HCT116 (cell line): ENCODE data around the gene AQP1. TPM values are rescaled to one million over a fixed set of nuclear protein-coding genes. Genes with fewer than 3 reads are reported as not detected.

ENCODE experiments used
- ATAC-seq: fragments of 200-7000 bp; cut with Tn5 transposase; 2 replicates; pipeline ENCODE4 v1.9.1; 2020; ENCODE audit warnings: mild to moderate bottlenecking, moderate library complexity
- BruUV-seq: library from RNA; stranded (reverse); fragments of 400-500 nt; replicated peaks from 2 replicates; lab custom pipeline; 2021; lab: Mats Ljungman, UMichigan
- CTCF ChIA-PET: fragments of 300-600 bp; sonication (Branson Sonifier 250); formaldehyde crosslinking; loops from one replicate; lab custom pipeline; 2021; ENCODE audit warnings: antibody characterized with exemption; lab: Charles Lee
- POLR2A ChIA-PET: fragments of 300-600, 350-600 bp; sonication (Branson Sonifier 250); formaldehyde crosslinking; loops from one replicate; lab custom pipeline; 2021; ENCODE audit warnings: antibody characterized with exemption; lab: Charles Lee
- RAD21 ChIA-PET, 2 experiments: fragments of 300-600 bp; sonication (Branson Sonifier 250); formaldehyde crosslinking; loops; one replicate each; lab custom pipeline; 2023; ENCODE audit warnings: low total read pairs in 2 of 2; ENCODE audit not compliant: uncharacterized antibody in 2 of 2, unreplicated experiment in 2 of 2, low non-redundant PET in 1 of 2; lab: Charles Lee
- DNase-seq: peaks from one replicate; pipeline ENCODE4 v3.0.0-alpha.2; 2010; ENCODE audit warnings: low read depth, low spot score
- H2AFZ ChIP-seq: fragments of 200-600 bp; shearing (Covaris generic), sonication (generic); 2 replicates; pipeline ENCODE4 v1.6.1; 2017; ENCODE audit warnings: low read depth, mixed run types, mixed read lengths, antibody characterized with exemption, low read length; ENCODE audit not compliant: poor library complexity, severe bottlenecking
- H3K27ac ChIP-seq: 2 replicates; pipeline ENCODE4 v1.5.1; 2012; ENCODE audit warnings: low read depth, low read length
- H3K27me3 ChIP-seq: fragments of 200-600 bp; sonication (generic); 2 replicates; pipeline ENCODE4 v1.6.1; 2016; ENCODE audit warnings: mixed run types, low read length, mixed read lengths; ENCODE audit not compliant: insufficient read depth
- H3K36me3 ChIP-seq, 2 experiments: fragments of 200-500 bp in 1 of 2; fragments of 200-600 bp in 1 of 2; sonication (Bioruptor generic) in 1 of 2; sonication (generic) in 1 of 2; 2 replicates each; pipeline versions ENCODE4 v1.5.1 to v1.6.1; 2014 to 2016; ENCODE audit warnings: low read length in 2 of 2, inconsistent platforms in 1 of 2, mixed read lengths in 1 of 2, mixed run types in 1 of 2; ENCODE audit not compliant: insufficient read depth in 2 of 2, control insufficient read depth in 1 of 2
- H3K4me1 ChIP-seq, 2 experiments: fragments of 200-600 bp in 1 of 2; sonication (generic) in 1 of 2; 2 replicates each; pipeline versions ENCODE4 v1.5.1 to v1.6.1; 2012 to 2017; ENCODE audit warnings: low read length in 2 of 2, inconsistent platforms in 1 of 2, mild to moderate bottlenecking in 1 of 2, mixed read lengths in 1 of 2, mixed run types in 1 of 2, moderate library complexity in 1 of 2; ENCODE audit not compliant: insufficient read depth in 2 of 2, control insufficient read depth in 1 of 2
- H3K4me2 ChIP-seq: fragments of 200-600 bp; sonication (generic); 2 replicates; pipeline ENCODE4 v1.6.1; 2017; ENCODE audit warnings: mixed run types, low read length, mixed read lengths
- H3K4me3 ChIP-seq, 2 experiments: fragments of 200-600 bp in 1 of 2; sonication (generic) in 1 of 2; replicated peaks in 1 of 2; 2 replicates each; pipeline ENCODE4 v1.5.1; 2011 to 2016; ENCODE audit warnings: low read length in 2 of 2, control low read depth in 1 of 2, low read depth in 1 of 2, mild to moderate bottlenecking in 1 of 2, mixed read lengths in 1 of 2, mixed run types in 1 of 2
- H3K79me2 ChIP-seq: fragments of 200-600 bp; sonication (generic); 2 replicates; pipeline ENCODE4 v1.6.1; 2017; ENCODE audit warnings: mild to moderate bottlenecking, mixed run types, low read length, moderate library complexity, mixed read lengths; ENCODE audit not compliant: insufficient read depth
- H3K9ac ChIP-seq: fragments of 200-600 bp; sonication (generic); 2 replicates; pipeline ENCODE4 v1.6.1; 2016; ENCODE audit warnings: low read length, mixed read lengths
- H3K9me2 ChIP-seq: fragments of 200-600 bp; sonication (generic), shearing (Covaris generic); 2 replicates; pipeline ENCODE4 v1.6.1; 2017; ENCODE audit warnings: mixed run types, mild to moderate bottlenecking, moderate library complexity; ENCODE audit not compliant: insufficient read depth
- H3K9me3 ChIP-seq, 2 experiments: fragments of 200-500 bp in 1 of 2; fragments of 200-600 bp in 1 of 2; sonication (Bioruptor generic) in 1 of 2; sonication (generic) in 1 of 2; 2 replicates each; pipeline ENCODE4 v1.6.1; 2014 to 2017; ENCODE audit warnings: low read length in 2 of 2, mixed read lengths in 2 of 2, inconsistent platforms in 1 of 2, low read depth in 1 of 2, mild to moderate bottlenecking in 1 of 2, mixed run types in 1 of 2, moderate library complexity in 1 of 2; ENCODE audit not compliant: control insufficient read depth in 1 of 2, insufficient read depth in 1 of 2
- H4K20me1 ChIP-seq: fragments of 200-600 bp; sonication (generic), shearing (Covaris generic); 2 replicates; pipeline ENCODE4 v1.6.1; 2017; ENCODE audit warnings: mixed run types, mild to moderate bottlenecking, moderate library complexity; ENCODE audit not compliant: insufficient read depth
- CBX3 ChIP-seq: IDR thresholded peaks from 2 replicates; pipeline ENCODE4 v1.6.1; 2012; ENCODE audit warnings: low read depth
- CEBPB ChIP-seq: IDR thresholded peaks from 2 replicates; pipeline ENCODE4 v1.6.1; 2012; ENCODE audit warnings: low read depth
- EGR1 ChIP-seq: IDR thresholded peaks from 2 replicates; pipeline ENCODE4 v1.6.1; 2012; ENCODE audit warnings: low read depth
- ELF1 ChIP-seq: IDR thresholded peaks from 2 replicates; pipeline ENCODE4 v1.6.1; 2012; ENCODE audit warnings: low read depth, borderline replicate concordance
- EZH2phosphoT487 ChIP-seq: fragments of 200-600 bp; IDR thresholded peaks from 2 replicates; pipeline ENCODE4 v1.6.1; 2018; ENCODE audit warnings: antibody characterized with exemption, borderline replicate concordance
- JUND ChIP-seq: IDR thresholded peaks from 2 replicates; pipeline ENCODE4 v1.6.1; 2012
- MAX ChIP-seq: IDR thresholded peaks from 2 replicates; pipeline ENCODE4 v1.6.1; 2012
- POLR2A ChIP-seq: IDR thresholded peaks from 2 replicates; pipeline ENCODE4 v1.7.0; 2011; ENCODE audit warnings: borderline replicate concordance; ENCODE audit not compliant: insufficient read depth, insufficient read length; ENCODE audit errors: extremely low read depth
- POLR2AphosphoS5 ChIP-seq: IDR thresholded peaks from 2 replicates; pipeline ENCODE4 v1.6.1; 2011; ENCODE audit warnings: mild to moderate bottlenecking, low read depth, low read length, moderate library complexity
- RAD21 ChIP-seq: IDR thresholded peaks from 2 replicates; pipeline ENCODE4 v1.6.1; 2012; ENCODE audit warnings: low read depth, mild to moderate bottlenecking
- REST ChIP-seq: IDR thresholded peaks from 2 replicates; pipeline ENCODE4 v1.6.1; 2012; ENCODE audit warnings: low read depth
- SIN3A ChIP-seq: IDR thresholded peaks from 2 replicates; pipeline ENCODE4 v1.6.1; 2012; ENCODE audit warnings: low read depth
- SRF ChIP-seq: IDR thresholded peaks from 2 replicates; pipeline ENCODE4 v1.6.1; 2012; ENCODE audit warnings: low read depth
- YY1 ChIP-seq: IDR thresholded peaks from 2 replicates; pipeline ENCODE4 v1.6.1; 2011; ENCODE audit warnings: low read length, low read depth, moderate library complexity, mild to moderate bottlenecking; ENCODE audit not compliant: insufficient replicate concordance; ENCODE audit errors: extremely low read depth
- ZBTB33 ChIP-seq: IDR thresholded peaks from 2 replicates; pipeline ENCODE4 v1.6.1; 2011; ENCODE audit warnings: mild to moderate bottlenecking, low read length, moderate library complexity; ENCODE audit not compliant: insufficient replicate concordance; ENCODE audit errors: extremely low read depth
- intact Hi-C: fragments of 100-400 bp; cut with micrococcal nuclease; formaldehyde crosslinking; loops from 2 replicates; pipeline ENCODE4 v1.10.0; 2022
- total RNA-seq: library from RNA; stranded (reverse); gene quantifications from one replicate; pipeline ENCODE4 v1.2.1, GENCODE V29; 2021; ENCODE audit not compliant: unreplicated experiment

The AQP1 gene
- total RNA-seq, 1 experiment from 2014 or later = 2.0 TPM

- TF ChIP-seq REST (no peak), RAD21 (no peak), CBX3 (no peak), JUND (no peak), YY1 (no peak), SIN3A (no peak)
Measured at GRCh38 chr7:30877015-30877769, 34.5 kb upstream of the AQP1 start (continued).

- no peak overlapping the region for H3K9ac ChIP-seq
- no peak overlapping the region for H3K4me2 ChIP-seq
- no peaks in the 10 kb centered on the region for H3K36me3 ChIP-seq
- H4K20me1 ChIP-seq = no peaks in the 10 kb centered on the region
- POLR2A ChIA-PET = no interaction called here
- DNase-seq (no peak), ATAC-seq (no peak)
- H3K27me3 ChIP-seq = no peaks in the 10 kb centered on the region
- H3K79me2 ChIP-seq = no peaks in the 10 kb centered on the region
- no peak overlapping the region for H3K27ac ChIP-seq
- no peak overlapping the region for H2AFZ ChIP-seq
- intact Hi-C loops = no loop called here
- no peaks in the 10 kb centered on the region for H3K9me2 ChIP-seq
- H3K9me3 ChIP-seq = no peaks in the 10 kb centered on the region
- no peak overlapping the region for H3K4me3 ChIP-seq
- BruUV-seq = no TSS peak
- H3K4me1 ChIP-seq = no peaks in the 10 kb centered on the region
- RAD21 ChIA-PET = interaction anchor here in 1 of 2 experiments (0.6 kb wide), 1 partner anchor 61 kb away, joined by 3 read pairs; no protein-coding TSS in a partner anchor
- CTCF ChIA-PET = no interaction called here
- TF ChIP-seq POLR2A = no peak
- TF ChIP-seq EGR1 = no peak
- TF ChIP-seq CEBPB = no peak
- no peak for TF ChIP-seq REST
- TF ChIP-seq EZH2phosphoT487 = no peak
- TF ChIP-seq ZBTB33 = no peak
- no peak for TF ChIP-seq RAD21
- no peak for TF ChIP-seq CBX3
- TF ChIP-seq ELF1 = no peak
- TF ChIP-seq SRF = no peak
- TF ChIP-seq JUND = no peak
- no peak for TF ChIP-seq POLR2AphosphoS5
- TF ChIP-seq MAX = no peak
Measured at GRCh38 chr7:30877993-30878392, 33.7 kb upstream of the AQP1 start.
